Right renal cortex interstitium (tissue), 3 donors: ENCODE data around the gene DDX53. TPM values are rescaled to one million over a fixed set of nuclear protein-coding genes. Genes with fewer than 3 reads are reported as not detected.

Experiments used
- DNase-seq, 3 donors: peaks; one replicate each; pipeline ENCODE4 v3.0.0-alpha.2; 2013; ENCODE audit warnings: low read depth in 3 of 3, low spot score in 2 of 3
- polyA plus RNA-seq, 3 donors: library from polyadenylated mRNA; unstranded; fragments of 120-200 nt; gene quantifications; one replicate each; pipeline ENCODE4 v1.2.1, GENCODE V29; 2013; ENCODE audit not compliant: insufficient read length in 3 of 3

Gene DDX53
- polyA plus RNA-seq, 3 donors = not detected

DNA sequence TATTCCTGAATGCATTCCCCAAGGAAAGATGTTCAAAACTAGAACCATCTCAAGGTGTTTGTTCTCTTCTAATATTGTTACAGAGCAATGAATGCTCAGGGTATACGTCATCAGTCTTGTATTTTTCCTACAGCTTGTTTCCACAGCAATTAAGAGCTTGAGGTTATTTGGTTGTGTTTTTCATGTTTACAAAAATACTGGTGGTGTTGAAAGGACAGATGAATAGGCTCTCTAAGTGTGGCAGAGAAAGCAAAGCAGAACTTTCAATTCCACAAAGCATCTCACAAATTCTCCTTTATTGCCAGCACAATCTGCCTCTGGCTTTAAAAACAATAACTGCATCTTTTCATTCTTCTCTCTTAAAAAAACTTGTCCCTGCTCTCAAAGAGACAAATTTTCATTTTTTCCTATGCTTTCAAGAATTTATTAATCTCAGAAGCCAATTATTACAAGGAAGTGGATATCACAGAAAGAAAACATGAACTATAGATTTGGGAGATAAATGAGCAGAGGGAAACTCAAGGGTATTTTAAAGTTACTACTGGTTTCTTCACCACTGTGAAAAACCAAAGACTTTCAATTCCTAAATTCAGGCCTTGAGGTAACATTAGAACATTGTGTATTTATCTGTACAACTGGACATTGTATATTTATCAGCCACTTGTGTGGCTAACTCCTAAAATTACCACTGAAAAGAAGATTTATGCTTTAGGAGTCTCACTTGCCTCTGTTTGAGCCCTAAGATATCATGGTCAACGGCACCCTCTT is 49.2 kb downstream of the DDX53 start:
- no peak for DNase-seq

DNA sequence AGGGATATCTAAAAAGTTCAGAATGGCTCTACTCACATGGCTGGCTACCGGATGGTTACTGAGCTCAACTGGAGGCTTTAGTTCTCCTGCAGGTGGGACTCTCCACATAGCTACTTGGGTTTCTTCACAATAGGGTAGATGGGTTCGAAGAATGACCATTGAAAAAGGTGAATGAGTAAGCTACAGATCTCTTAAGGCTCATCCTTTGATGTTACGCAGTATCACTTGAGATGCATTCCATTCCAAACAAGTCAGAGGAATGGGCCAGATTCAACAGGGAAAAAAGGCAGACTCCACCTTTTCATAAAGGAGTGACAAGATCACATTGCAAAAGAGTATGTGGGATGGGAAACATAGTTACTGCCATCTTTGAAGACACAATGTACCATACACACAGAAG is 52.6 kb downstream of the DDX53 start:
- no peak for DNase-seq
